GM12878 (cell line): ENCODE measurements around the gene MUC21. TPM values are rescaled to one million over a fixed set of nuclear protein-coding genes. Genes with fewer than 3 reads are reported as not detected.

ENCODE experiments used
- CREB1 ChIP-seq: IDR thresholded peaks from 2 replicates; pipeline ENCODE4 v1.6.1; 2012; ENCODE audit warnings: low read depth, mild to moderate bottlenecking, inconsistent platforms
- ETV6 ChIP-seq, 2 experiments: fragments of 450-650 bp in 1 of 2; IDR thresholded peaks in 1 of 2; conservative IDR thresholded peaks in 1 of 2; 2 replicates each; pipeline ENCODE4 v1.6.1; 2014; ENCODE audit warnings: antibody characterized with exemption in 1 of 2, borderline replicate concordance in 1 of 2, low read depth in 1 of 2, mild to moderate bottlenecking in 1 of 2, moderate library complexity in 1 of 2
- JUNB ChIP-seq: IDR thresholded peaks from 2 replicates; pipeline ENCODE4 v1.6.1; 2016; ENCODE audit warnings: antibody characterized with exemption, mild to moderate bottlenecking
- NFIC ChIP-seq: IDR thresholded peaks from 2 replicates; pipeline ENCODE4 v1.6.1; 2012; ENCODE audit warnings: low read depth, mild to moderate bottlenecking, inconsistent platforms, low read length, moderate library complexity
- RBBP5 ChIP-seq: fragments of 200-600 bp; sonication (generic); conservative IDR thresholded peaks from 2 replicates; pipeline ENCODE4 v1.6.1; 2016
- ZZZ3 ChIP-seq: IDR thresholded peaks from 2 replicates; pipeline ENCODE4 v1.6.1; 2011; ENCODE audit warnings: low read depth; ENCODE audit not compliant: control insufficient read depth, insufficient read length
- polyA plus RNA-seq, 11 experiments: library from polyadenylated mRNA; depleted of rRNA in 4 of 11; unstranded in 6 of 11; stranded (reverse) in 5 of 11; fragments of >200 nt; fragmentation: Nextera tagmentation in 4 of 11; fragmentation: Illumina TruSeq in 1 of 11; extraction: Ambion mirVana in 4 of 11; extraction: Trizol in 1 of 11; gene quantifications; 1 replicate in 1 of 11; 2 replicates in 10 of 11; pipeline versions ENCODE4 v1.2.1 to v1.2.3, GENCODE V29; 2011 to 2016; ENCODE audit warnings: inconsistent platforms in 2 of 11, missing spikeins in 2 of 11, low read depth in 1 of 11
- total RNA-seq, 4 experiments: library from RNA; depleted of rRNA in 3 of 4; stranded (reverse); fragments of >200 nt in 3 of 4; fragmentation: Illumina TruSeq in 1 of 4; extraction: Trizol in 1 of 4; gene quantifications; 2 replicates each; pipeline versions ENCODE4 v1.2.1 to v1.2.3, GENCODE V29; 2013 to 2021
- TF ChIP-seq, protein P1 (sequence below): fragments of 150-350 bp; IDR thresholded peaks from 2 replicates; pipeline ENCODE4 v1.6.1; 2016; ENCODE audit warnings: low read depth, low read length
- TF ChIP-seq, protein P2 (sequence below): fragments of 450-650 bp; IDR thresholded peaks from 2 replicates; pipeline ENCODE4 v1.6.1; 2018; ENCODE audit warnings: mild to moderate bottlenecking, low read depth, moderate library complexity; ENCODE audit not compliant: partially characterized antibody
- TF ChIP-seq, protein P3 (sequence below): IDR thresholded peaks from 2 replicates; pipeline ENCODE4 v1.6.1; 2011; ENCODE audit warnings: borderline replicate concordance, low read depth, mild to moderate bottlenecking, moderate library complexity, low read length; ENCODE audit not compliant: insufficient read depth, poor library complexity, severe bottlenecking

MUC21 gene
- total and polyA plus RNA-seq, 10 of the 15 experiments (the other 5 are each of a cell fraction or from before 2014, with no cell fraction given): 0.02 TPM; not detected in 9

DNA sequence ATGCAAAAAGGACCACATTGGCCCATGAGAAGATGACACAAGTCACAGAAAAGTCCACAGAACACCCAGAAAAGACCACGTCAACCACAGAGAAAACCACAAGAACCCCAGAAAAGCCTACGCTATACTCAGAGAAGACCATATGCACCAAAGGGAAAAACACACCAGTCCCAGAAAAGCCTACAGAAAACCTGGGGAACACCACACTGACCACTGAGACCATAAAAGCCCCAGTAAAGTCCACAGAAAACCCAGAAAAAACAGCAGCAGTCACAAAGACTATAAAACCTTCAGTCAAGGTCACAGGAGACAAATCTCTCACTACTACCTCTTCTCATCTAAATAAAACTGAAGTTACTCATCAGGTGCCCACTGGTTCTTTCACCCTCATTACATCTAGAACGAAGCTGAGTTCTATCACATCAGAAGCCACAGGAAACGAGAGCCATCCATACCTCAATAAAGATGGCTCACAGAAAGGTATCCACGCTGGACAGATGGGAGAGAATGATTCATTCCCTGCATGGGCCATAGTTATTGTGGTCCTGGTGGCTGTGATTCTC is 31.5 kb upstream of the MUC21 start (continued):
- TF ChIP-seq, protein P1, sequence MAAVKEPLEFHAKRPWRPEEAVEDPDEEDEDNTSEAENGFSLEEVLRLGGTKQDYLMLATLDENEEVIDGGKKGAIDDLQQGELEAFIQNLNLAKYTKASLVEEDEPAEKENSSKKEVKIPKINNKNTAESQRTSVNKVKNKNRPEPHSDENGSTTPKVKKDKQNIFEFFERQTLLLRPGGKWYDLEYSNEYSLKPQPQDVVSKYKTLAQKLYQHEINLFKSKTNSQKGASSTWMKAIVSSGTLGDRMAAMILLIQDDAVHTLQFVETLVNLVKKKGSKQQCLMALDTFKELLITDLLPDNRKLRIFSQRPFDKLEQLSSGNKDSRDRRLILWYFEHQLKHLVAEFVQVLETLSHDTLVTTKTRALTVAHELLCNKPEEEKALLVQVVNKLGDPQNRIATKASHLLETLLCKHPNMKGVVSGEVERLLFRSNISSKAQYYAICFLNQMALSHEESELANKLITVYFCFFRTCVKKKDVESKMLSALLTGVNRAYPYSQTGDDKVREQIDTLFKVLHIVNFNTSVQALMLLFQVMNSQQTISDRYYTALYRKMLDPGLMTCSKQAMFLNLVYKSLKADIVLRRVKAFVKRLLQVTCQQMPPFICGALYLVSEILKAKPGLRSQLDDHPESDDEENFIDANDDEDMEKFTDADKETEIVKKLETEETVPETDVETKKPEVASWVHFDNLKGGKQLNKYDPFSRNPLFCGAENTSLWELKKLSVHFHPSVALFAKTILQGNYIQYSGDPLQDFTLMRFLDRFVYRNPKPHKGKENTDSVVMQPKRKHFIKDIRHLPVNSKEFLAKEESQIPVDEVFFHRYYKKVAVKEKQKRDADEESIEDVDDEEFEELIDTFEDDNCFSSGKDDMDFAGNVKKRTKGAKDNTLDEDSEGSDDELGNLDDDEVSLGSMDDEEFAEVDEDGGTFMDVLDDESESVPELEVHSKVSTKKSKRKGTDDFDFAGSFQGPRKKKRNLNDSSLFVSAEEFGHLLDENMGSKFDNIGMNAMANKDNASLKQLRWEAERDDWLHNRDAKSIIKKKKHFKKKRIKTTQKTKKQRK: no peak
- no peak for TF ChIP-seq RBBP5
- peak; percentile 30 for TF ChIP-seq JUNB
- peak; percentile 94 for TF ChIP-seq NFIC
- TF ChIP-seq, protein P2, sequence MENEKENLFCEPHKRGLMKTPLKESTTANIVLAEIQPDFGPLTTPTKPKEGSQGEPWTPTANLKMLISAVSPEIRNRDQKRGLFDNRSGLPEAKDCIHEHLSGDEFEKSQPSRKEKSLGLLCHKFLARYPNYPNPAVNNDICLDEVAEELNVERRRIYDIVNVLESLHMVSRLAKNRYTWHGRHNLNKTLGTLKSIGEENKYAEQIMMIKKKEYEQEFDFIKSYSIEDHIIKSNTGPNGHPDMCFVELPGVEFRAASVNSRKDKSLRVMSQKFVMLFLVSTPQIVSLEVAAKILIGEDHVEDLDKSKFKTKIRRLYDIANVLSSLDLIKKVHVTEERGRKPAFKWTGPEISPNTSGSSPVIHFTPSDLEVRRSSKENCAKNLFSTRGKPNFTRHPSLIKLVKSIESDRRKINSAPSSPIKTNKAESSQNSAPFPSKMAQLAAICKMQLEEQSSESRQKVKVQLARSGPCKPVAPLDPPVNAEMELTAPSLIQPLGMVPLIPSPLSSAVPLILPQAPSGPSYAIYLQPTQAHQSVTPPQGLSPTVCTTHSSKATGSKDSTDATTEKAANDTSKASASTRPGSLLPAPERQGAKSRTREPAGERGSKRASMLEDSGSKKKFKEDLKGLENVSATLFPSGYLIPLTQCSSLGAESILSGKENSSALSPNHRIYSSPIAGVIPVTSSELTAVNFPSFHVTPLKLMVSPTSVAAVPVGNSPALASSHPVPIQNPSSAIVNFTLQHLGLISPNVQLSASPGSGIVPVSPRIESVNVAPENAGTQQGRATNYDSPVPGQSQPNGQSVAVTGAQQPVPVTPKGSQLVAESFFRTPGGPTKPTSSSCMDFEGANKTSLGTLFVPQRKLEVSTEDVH: no peak
- peak; percentile 44; the same call in 1 of the 2 replicates for TF ChIP-seq CREB1
- no peak for TF ChIP-seq ZZZ3
- TF ChIP-seq, protein P3, sequence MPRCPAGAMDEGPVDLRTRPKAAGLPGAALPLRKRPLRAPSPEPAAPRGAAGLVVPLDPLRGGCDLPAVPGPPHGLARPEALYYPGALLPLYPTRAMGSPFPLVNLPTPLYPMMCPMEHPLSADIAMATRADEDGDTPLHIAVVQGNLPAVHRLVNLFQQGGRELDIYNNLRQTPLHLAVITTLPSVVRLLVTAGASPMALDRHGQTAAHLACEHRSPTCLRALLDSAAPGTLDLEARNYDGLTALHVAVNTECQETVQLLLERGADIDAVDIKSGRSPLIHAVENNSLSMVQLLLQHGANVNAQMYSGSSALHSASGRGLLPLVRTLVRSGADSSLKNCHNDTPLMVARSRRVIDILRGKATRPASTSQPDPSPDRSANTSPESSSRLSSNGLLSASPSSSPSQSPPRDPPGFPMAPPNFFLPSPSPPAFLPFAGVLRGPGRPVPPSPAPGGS: peak; percentile 12
- TF ChIP-seq ETV6 (conservative IDR thresholded peaks at IDR 0.05 in 1 of 2, IDR thresholded peaks at IDR 0.05 in 1 of 2; ENCODE audit: borderline replicate concordance in 1 of 2, low read depth in 1 of 2): 0 out of 4 replicates have a peak, but pooled peaks of 1 of the 2 experiments have one; percentile 28
